ENCODE data around the gene SLC12A9. TPM values are rescaled to one million over a fixed set of nuclear protein-coding genes. Genes with fewer than 3 reads are reported as not detected.

SLC12A9 gene
- total and polyA plus RNA-seq, 2 of the 8 experiments (the other 6 are each of a cell fraction or from before 2014, with no cell fraction given) = 31.4 to 40.1 TPM

- TF ChIP-seq JUN (IDR thresholded peaks at IDR 0.05; ENCODE audit: low read depth, low read length) (no peak), TBP (IDR thresholded peaks at IDR 0.05; ENCODE audit: low read depth, low read length) (no peak), BCL11A (IDR thresholded peaks at IDR 0.05; ENCODE audit: low read depth in 2 of 2, low read length in 2 of 2) (no peak), GABPA (IDR thresholded peaks at IDR 0.05; ENCODE audit: borderline replicate concordance, insufficient read depth, low read length) (no peak), SUZ12 (IDR thresholded peaks at IDR 0.05; ENCODE audit: low read length) (no peak)
These were observed 34.1 kb upstream of the SLC12A9 start (continued) for GRCh38 chr7:100818366-100818765.
